Panc1 (cell line): Measurements from ENCODE around the gene AGRN. TPM values are rescaled to one million over a fixed set of nuclear protein-coding genes. Genes with fewer than 3 reads are reported as not detected.

ENCODE experiments used
- ATAC-seq: fragments of 200-7000 bp; cut with Tn5 transposase; 2 replicates; pipeline ENCODE4 v1.9.1; 2020; ENCODE audit warnings: mild to moderate bottlenecking, moderate library complexity
- BruUV-seq: library from RNA; stranded (reverse); fragments of 400-500 nt; replicated peaks from 2 replicates; lab custom pipeline; 2021; lab: Mats Ljungman, UMichigan
- CTCF ChIA-PET: fragments of 300-600 bp; sonication (Branson Sonifier 250); formaldehyde crosslinking; loops from one replicate; lab custom pipeline; 2022; ENCODE audit warnings: antibody characterized with exemption; lab: Charles Lee
- POLR2A ChIA-PET: fragments of 300-600 bp; sonication (Branson Sonifier 250); formaldehyde crosslinking; loops from one replicate; lab custom pipeline; 2022; ENCODE audit warnings: antibody characterized with exemption; lab: Charles Lee
- DNase-seq: peaks from one replicate; pipeline ENCODE4 v3.0.0-alpha.2; 2010; ENCODE audit warnings: low read depth, low spot score
- H3K27ac ChIP-seq: 2 replicates; pipeline ENCODE4 v1.5.1; 2011; ENCODE audit warnings: mild to moderate bottlenecking, low read length, inconsistent platforms
- H3K27me3 ChIP-seq: fragments of 200-500 bp; sonication (Bioruptor generic); 2 replicates; pipeline ENCODE4 v1.6.0; 2014; ENCODE audit warnings: low read length, inconsistent platforms; ENCODE audit not compliant: control insufficient read depth, insufficient read depth
- H3K36me3 ChIP-seq: fragments of 200-500 bp; sonication (Bioruptor generic); 2 replicates; pipeline ENCODE4 v1.5.1; 2014; ENCODE audit warnings: inconsistent platforms, mild to moderate bottlenecking, low read length, moderate library complexity; ENCODE audit not compliant: control insufficient read depth, insufficient read depth
- H3K4me1 ChIP-seq: 2 replicates; pipeline ENCODE4 v1.5.1; 2011; ENCODE audit warnings: inconsistent platforms, mild to moderate bottlenecking, low read length, moderate library complexity; ENCODE audit not compliant: control insufficient read depth, insufficient read depth
- H3K4me3 ChIP-seq, 2 experiments: 2 replicates each; pipeline ENCODE4 v1.5.1; 2011 to 2012; ENCODE audit warnings: low read depth in 2 of 2, low read length in 2 of 2, mild to moderate bottlenecking in 2 of 2, inconsistent platforms in 1 of 2, moderate library complexity in 1 of 2
- H3K9me3 ChIP-seq: fragments of 200-500 bp; sonication (Bioruptor generic); 2 replicates; pipeline ENCODE4 v1.5.1; 2014; ENCODE audit warnings: low read depth, mild to moderate bottlenecking, inconsistent platforms, low read length, moderate library complexity; ENCODE audit not compliant: control insufficient read depth, insufficient read depth
- CTCF ChIP-seq: fragments of 450-650 bp; IDR thresholded peaks from 2 replicates; pipeline ENCODE4 v1.5.1; 2017; ENCODE audit warnings: mild to moderate bottlenecking
- POLR2AphosphoS5 ChIP-seq: IDR thresholded peaks from 2 replicates; pipeline ENCODE4 v1.6.1; 2012; ENCODE audit warnings: mild to moderate bottlenecking, low read depth, low read length, moderate library complexity
- REST ChIP-seq, 2 experiments: IDR thresholded peaks; 2 replicates each; pipeline ENCODE4 v1.6.1; 2011 to 2012; ENCODE audit warnings: low read depth in 2 of 2, control low read depth in 1 of 2, low read length in 1 of 2, mild to moderate bottlenecking in 1 of 2, moderate library complexity in 1 of 2; ENCODE audit not compliant: insufficient read depth in 1 of 2
- SIN3A ChIP-seq: IDR thresholded peaks from 2 replicates; pipeline ENCODE4 v1.6.1; 2012; ENCODE audit warnings: low read depth, mild to moderate bottlenecking, low read length, moderate library complexity, borderline replicate concordance; ENCODE audit not compliant: insufficient read depth
- TCF7L2 ChIP-seq: IDR thresholded peaks from 2 replicates; pipeline ENCODE4 v1.6.1; 2011; ENCODE audit warnings: mild to moderate bottlenecking, low read depth, low read length, inconsistent platforms
- in situ Hi-C: cut with HindIII; loops from 2 replicates; pipeline ENCODE4 v1.10.0; 2016; ENCODE audit warnings: low sequenced_read_pairs, low pct_unique_long_range_greater_than_20kb
- intact Hi-C: fragments of 100-400 bp; cut with micrococcal nuclease; formaldehyde crosslinking; loops from one replicate; pipeline ENCODE4 v1.10.0; 2022; ENCODE audit not compliant: unreplicated experiment
- total RNA-seq: library from RNA; stranded (reverse); gene quantifications from one replicate; pipeline ENCODE4 v1.2.1, GENCODE V29; 2021; ENCODE audit not compliant: unreplicated experiment

The AGRN gene
- total RNA-seq, 1 experiment from 2014 or later = 153 TPM

- no peak overlapping the region for H3K27ac ChIP-seq
- H3K36me3 ChIP-seq = no peaks in the 10 kb centered on the region
- in situ Hi-C loops = no loop called here
- TF ChIP-seq POLR2AphosphoS5 (no peak), REST (IDR thresholded peaks at IDR 0.05; ENCODE audit: insufficient read depth in 1 of 2, low read depth in 2 of 2, low read length in 1 of 2) (no peak), SIN3A (no peak), CTCF (no peak), TCF7L2 (no peak)
- no peaks in the 10 kb centered on the region for H3K27me3 ChIP-seq
- no peak for ATAC-seq
- ChIA-PET POLR2A (interaction anchor here (0.5 kb wide), 2 partner anchors 12 to 79 kb away, joined by 5 to 10 read pairs; no protein-coding TSS in a partner anchor), CTCF (interaction anchor here (1.2 kb wide), 1 partner anchor 21 kb away, joined by 3 read pairs; no protein-coding TSS in a partner anchor)
- DNase-seq = no peak
- no TSS peak for BruUV-seq
- no peaks in the 10 kb centered on the region for H3K9me3 ChIP-seq
- no peak overlapping the region for H3K4me3 ChIP-seq
- intact Hi-C loops = no loop called here
- peaks cover under 1% of the 10 kb centered on the region; the same call in 1 of the 2 replicates for H3K4me1 ChIP-seq
These were observed 39.1 kb upstream of the AGRN start for GRCh38 chr1:980602-981395.

GRCh38 chr1:981491-981954 is 38.4 kb upstream of the AGRN start:
- no peaks in the 10 kb centered on the region for H3K27me3 ChIP-seq
- TF ChIP-seq REST (IDR thresholded peaks at IDR 0.05; ENCODE audit: insufficient read depth in 1 of 2, low read depth in 2 of 2, low read length in 1 of 2) (no peak; a peak in 1 of 4 replicates), CTCF (no peak), POLR2AphosphoS5 (no peak), TCF7L2 (no peak), SIN3A (no peak)
- DNase-seq = no peak
- ChIA-PET CTCF (interaction anchor here (1.2 kb wide), 1 partner anchor 21 kb away, joined by 3 read pairs; no protein-coding TSS in a partner anchor), POLR2A (no interaction called here)
- no peak overlapping the region for H3K4me3 ChIP-seq
- H3K27ac ChIP-seq = no peak overlapping the region
- no peaks in the 10 kb centered on the region; the same call in 1 of the 2 replicates for H3K4me1 ChIP-seq
- in situ Hi-C loops (no loop called here), intact Hi-C loops (no loop called here)
- no peaks in the 10 kb centered on the region for H3K9me3 ChIP-seq
- H3K36me3 ChIP-seq = no peaks in the 10 kb centered on the region
- BruUV-seq = no TSS peak
- ATAC-seq = no peak
